ENCODE results near the gene MARK4.

GRCh38 chr19:45347570-45348366 is 96.7 kb downstream of the MARK4 start:
- TF ChIP-seq CTCF (IDR thresholded peaks at IDR 0.05) (no peak), POLR2A (IDR thresholded peaks at IDR 0.05) (no peak), EP300 (IDR thresholded peaks at IDR 0.05) (no peak)

All from ovary (tissue), 3 donors.